ENCODE results near the gene RALGPS2. TPM values are rescaled to one million over a fixed set of nuclear protein-coding genes. Genes with fewer than 3 reads are reported as not detected.

RALGPS2 gene
- polyA plus RNA-seq, 1 of the 3 experiments (the other 2 are of a cell fraction), result 5.1 TPM

GRCh38 chr1:178862864-178863263 lies 137.8 kb downstream of the RALGPS2 start:
- no peak overlapping the region for H3K4me2 ChIP-seq
- no peaks in the 10 kb centered on the region for H4K20me1 ChIP-seq (ENCODE audit: insufficient read depth)
- H3K4me1 ChIP-seq (ENCODE audit: control insufficient read depth in 1 of 2, insufficient read depth in 2 of 2, low read depth in 1 of 2, low read length in 1 of 2), result peaks cover 0 to 4% of the 10 kb centered on the region in 2 experiments; a peak in 3 of 4 replicates
- ChIA-PET POLR2A (no interaction called here), CTCF (no interaction called here)
- no peak overlapping the region for H2AFZ ChIP-seq (ENCODE audit: low read depth)
- H3K9me2 ChIP-seq, result no peaks in the 10 kb centered on the region
- no peaks in the 10 kb centered on the region for H3F3A ChIP-seq (replicated peaks; ENCODE audit: insufficient read depth)
- TF ChIP-seq SIN3A (IDR thresholded peaks at IDR 0.05; ENCODE audit: borderline replicate concordance, low read depth, low read length), result no peak
- H3K4me3 ChIP-seq (ENCODE audit: low read depth in 2 of 2, low read length in 1 of 2), result no peak overlapping the region
- H3K36me3 ChIP-seq (replicated peaks in 1 of 2; ENCODE audit: control insufficient read depth in 1 of 2, insufficient read depth in 2 of 2, low read length in 1 of 2), result peaks cover 3 to 15% of the 10 kb centered on the region in 2 experiments
- no peak overlapping the region for H3K27ac ChIP-seq (ENCODE audit: low read depth in 2 of 2, low read length in 1 of 2)
- H3K27me3 ChIP-seq (ENCODE audit: insufficient read depth), result no peaks in the 10 kb centered on the region
- DNase-seq, result no peak
- H3K79me2 ChIP-seq (ENCODE audit: insufficient read depth), result no peaks in the 10 kb centered on the region
- H3K9ac ChIP-seq, result no peak overlapping the region
- H3K9me3 ChIP-seq, result no peaks in the 10 kb centered on the region

- WGBS (ENCODE audit: low lambda C conversion rate), result 80% methylated on average over 6 of the region's 6 CpGs
- peaks cover 0 to 4% of the 10 kb centered on the region in 2 experiments; a peak in 3 of 4 replicates for H3K4me1 ChIP-seq (ENCODE audit: control insufficient read depth in 1 of 2, insufficient read depth in 2 of 2, low read depth in 1 of 2, low read length in 1 of 2)
- H3F3A ChIP-seq (replicated peaks; ENCODE audit: insufficient read depth), result no peaks in the 10 kb centered on the region
- no peak overlapping the region for H3K27ac ChIP-seq (ENCODE audit: low read depth in 2 of 2, low read length in 1 of 2)
- no peaks in the 10 kb centered on the region for H3K9me3 ChIP-seq
- H3K9ac ChIP-seq, result no peak overlapping the region
- H3K36me3 ChIP-seq (replicated peaks in 1 of 2; ENCODE audit: control insufficient read depth in 1 of 2, insufficient read depth in 2 of 2, low read length in 1 of 2), result peaks cover 5 to 15% of the 10 kb centered on the region in 2 experiments
- ChIA-PET CTCF (no interaction called here), POLR2A (no interaction called here)
- DNase-seq, result no peak
- H3K27me3 ChIP-seq (ENCODE audit: insufficient read depth), result no peaks in the 10 kb centered on the region
- no peaks in the 10 kb centered on the region for H3K79me2 ChIP-seq (ENCODE audit: insufficient read depth)
- TF ChIP-seq TCF12 (IDR thresholded peaks at IDR 0.05) (0 out of 2 replicates have a peak, but pooled peaks have one; percentile 23), SMC3 (IDR thresholded peaks at IDR 0.05; ENCODE audit: low read depth, low read length) (no peak)
- H3K9me2 ChIP-seq, result no peaks in the 10 kb centered on the region
- no peak overlapping the region for H2AFZ ChIP-seq (ENCODE audit: low read depth)
- no peaks in the 10 kb centered on the region for H4K20me1 ChIP-seq (ENCODE audit: insufficient read depth)
- no peak overlapping the region for H3K4me3 ChIP-seq (ENCODE audit: low read depth in 2 of 2, low read length in 1 of 2)
- H3K4me2 ChIP-seq, result no peak overlapping the region
Observed at GRCh38 chr1:178864326-178864725, 139.3 kb downstream of the RALGPS2 start.

- POLR2A ChIA-PET, result no interaction called here
- no peak for DNase-seq
- TF ChIP-seq MXI1 (IDR thresholded peaks at IDR 0.05; ENCODE audit: low read depth, low read length) (no peak), GATA2 (CRISPR knock-in tag; IDR thresholded peaks at IDR 0.05) (no peak), EZH2phosphoT487 (IDR thresholded peaks at IDR 0.05; ENCODE audit: borderline replicate concordance, low read depth) (no peak), FOXM1 (IDR thresholded peaks at IDR 0.05; ENCODE audit: low read depth) (no peak), YY1 (IDR thresholded peaks at IDR 0.05; ENCODE audit: low read depth) (no peak), RAD21 (IDR thresholded peaks at IDR 0.05; ENCODE audit: low read length) (no peak), CTCF (IDR thresholded peaks at IDR 0.05) (no peak), POLR2AphosphoS5 (IDR thresholded peaks at IDR 0.05; ENCODE audit: low read depth, low read length) (no peak), PBX3 (IDR thresholded peaks at IDR 0.05) (no peak), RXRA (IDR thresholded peaks at IDR 0.05; ENCODE audit: borderline replicate concordance, low read depth) (no peak), EP300 (IDR thresholded peaks at IDR 0.05; ENCODE audit: borderline replicate concordance in 1 of 2, low read depth in 1 of 2, low read length in 1 of 2) (no peak), GABPA (IDR thresholded peaks at IDR 0.05; ENCODE audit: low read depth) (no peak), SIN3A (IDR thresholded peaks at IDR 0.05; ENCODE audit: borderline replicate concordance, low read depth, low read length) (no peak), MEF2A (IDR thresholded peaks at IDR 0.05; ENCODE audit: borderline replicate concordance, low read depth) (no peak), REST (IDR thresholded peaks at IDR 0.05; ENCODE audit: low read depth, low read length) (no peak)
Observed at GRCh38 chr1:178867670-178868069, 142.6 kb downstream of the RALGPS2 start.

More at GRCh38 chr1:178867670-178868069, 142.6 kb downstream of the RALGPS2 start:
- H2AFZ ChIP-seq (ENCODE audit: low read depth), result no peak overlapping the region
- peaks cover 5 to 6% of the 10 kb centered on the region in 2 experiments for H3K36me3 ChIP-seq (replicated peaks in 1 of 2; ENCODE audit: control insufficient read depth in 1 of 2, insufficient read depth in 2 of 2, low read length in 1 of 2)
- no peak overlapping the region for H3K4me2 ChIP-seq
- H3F3A ChIP-seq (replicated peaks; ENCODE audit: insufficient read depth), result peaks cover 3% of the 10 kb centered on the region
- no peak overlapping the region for H3K9ac ChIP-seq
- no peaks in the 10 kb centered on the region for H3K79me2 ChIP-seq (ENCODE audit: insufficient read depth)
- H3K9me2 ChIP-seq, result no peaks in the 10 kb centered on the region
- CTCF ChIA-PET, result interaction anchor here (3.3 kb wide), 1 partner anchor 135 kb away, joined by 13 read pairs; no protein-coding TSS in a partner anchor
- no peak overlapping the region for H3K4me3 ChIP-seq (ENCODE audit: low read depth in 2 of 2, low read length in 1 of 2)
- H3K9me3 ChIP-seq, result no peaks in the 10 kb centered on the region
- no peak overlapping the region for H3K27ac ChIP-seq (ENCODE audit: low read depth in 2 of 2, low read length in 1 of 2)
- H4K20me1 ChIP-seq (ENCODE audit: insufficient read depth), result no peaks in the 10 kb centered on the region
- peaks cover 19 to 27% of the 10 kb centered on the region in 2 experiments; a peak in 3 of 4 replicates for H3K4me1 ChIP-seq (ENCODE audit: control insufficient read depth in 1 of 2, insufficient read depth in 2 of 2, low read depth in 1 of 2, low read length in 1 of 2)
- 84% methylated on average over 5 of the region's 5 CpGs for WGBS (ENCODE audit: low lambda C conversion rate)
- no peaks in the 10 kb centered on the region for H3K27me3 ChIP-seq (ENCODE audit: insufficient read depth)
